Activated naive CD8-positive, alpha-beta T cell treated with anti-CD3 and anti-CD28 coated beads, Interleukin-2, amount 50 U/mL, for 16 hours (primary cell): ENCODE results near the gene ZBTB44.
"Not testable (repeated sequence)": the region's sequence is repeated elsewhere in the genome, so short reads cannot be mapped to it uniquely, and the experiment has no call there.

ENCODE experiments used
- DNase-seq: peaks from one replicate; pipeline ENCODE4 v3.0.0-alpha.2; 2020; ENCODE audit warnings: low read depth, low spot score

Gene ZBTB44

GRCh38 chr11:130247319-130247718, 67.4 kb downstream of the ZBTB44 start:
- no peak for DNase-seq

GRCh38 chr11:130246738-130247137, 68.0 kb downstream of the ZBTB44 start:
- DNase-seq, result no peak

- no peak for DNase-seq
Observed at GRCh38 chr11:130246270-130246669, 68.4 kb downstream of the ZBTB44 start.

- DNase-seq, result not testable (repeated sequence)
Observed at GRCh38 chr11:130245375-130245774, 69.3 kb downstream of the ZBTB44 start.

GRCh38 chr11:130244848-130245247, 69.9 kb downstream of the ZBTB44 start:
- DNase-seq, result no peak

GRCh38 chr11:130243816-130244215, 70.9 kb downstream of the ZBTB44 start:
- DNase-seq, result no peak

- DNase-seq, result no peak
Observed at GRCh38 chr11:130241713-130242112, 73.0 kb downstream of the ZBTB44 start.

GRCh38 chr11:130237282-130238006, 77.3 kb downstream of the ZBTB44 start:
- DNase-seq, result no peak

- no peak for DNase-seq
Observed at GRCh38 chr11:130234315-130234714, 80.4 kb downstream of the ZBTB44 start.

GRCh38 chr11:130233888-130234287, 80.8 kb downstream of the ZBTB44 start:
- DNase-seq, result not testable (repeated sequence)

- not testable (repeated sequence) for DNase-seq
Observed at GRCh38 chr11:130233486-130233885, 81.2 kb downstream of the ZBTB44 start.

- no peak for DNase-seq
Observed at GRCh38 chr11:130227373-130227772, 87.3 kb downstream of the ZBTB44 start.

GRCh38 chr11:130223291-130223971, 91.3 kb downstream of the ZBTB44 start:
- DNase-seq, result no peak

- DNase-seq, result no peak
Observed at GRCh38 chr11:130220311-130221035, 94.2 kb downstream of the ZBTB44 start.

GRCh38 chr11:130219148-130219547, 95.6 kb downstream of the ZBTB44 start:
- no peak for DNase-seq

- no peak for DNase-seq
Observed at GRCh38 chr11:130218501-130219070, 96.1 kb downstream of the ZBTB44 start.

- DNase-seq, result no peak
Observed at GRCh38 chr11:130217133-130218031, 97.3 kb downstream of the ZBTB44 start.

GRCh38 chr11:130216591-130217132, 98.1 kb downstream of the ZBTB44 start:
- DNase-seq, result no peak

- no peak for DNase-seq
Observed at GRCh38 chr11:130216221-130216550, 98.5 kb downstream of the ZBTB44 start.

GRCh38 chr11:130215531-130216220, 99.0 kb downstream of the ZBTB44 start:
- no peak for DNase-seq
